K562 (cell line): Measurements from ENCODE around the gene PAEP. TPM values are rescaled to one million over a fixed set of nuclear protein-coding genes. Genes with fewer than 3 reads are reported as not detected.
A peak's percentile ranks its signal among the peaks of the same experiment; 100 is the strongest.

Experiments used
- ATAC-seq: fragments of 200-7000 bp; cut with Tn5 transposase; 3 replicates; pipeline ENCODE4 v1.9.1; 2020; ENCODE audit warnings: moderate library complexity
- BruUV-seq: library from RNA; stranded (reverse); fragments of 400-500 nt; replicated peaks from 2 replicates; lab custom pipeline; 2021; lab: Mats Ljungman, UMichigan
- CTCF ChIA-PET: fragments of 300-600 bp; formaldehyde crosslinking; extraction: SDS; loops from one replicate; lab custom pipeline; 2021; ENCODE audit warnings: low intra/inter-chr PET ratio; lab: Yijun Ruan, JAX
- POLR2A ChIA-PET: fragments of 300-600, 350-650 bp; sonication (Branson Sonifier 250); formaldehyde crosslinking; extraction: SDS; loops from one replicate; lab custom pipeline; 2021; ENCODE audit warnings: antibody characterized with exemption, inconsistent platforms; lab: Yijun Ruan, JAX
- DNase-seq, 4 experiments: peaks; one replicate each; pipeline versions ENCODE4 v3.0.0 to v3.0.0-alpha.2; 2011 to 2018; ENCODE audit warnings: low spot score in 3 of 4, mixed read lengths in 3 of 4; ENCODE audit errors: extremely low read depth in 1 of 4
- FAIRE-seq: peaks from 2 replicates; lab custom pipeline; 2011; peaks lifted over from hg19 to GRCh38; lab: Jason Lieb, UNC
- H2AFZ ChIP-seq: 2 replicates; pipeline ENCODE4 v1.6.0; 2011; ENCODE audit warnings: low read depth, low read length, control low read depth, inconsistent platforms
- H3K27ac ChIP-seq: fragments of 200-600 bp; 3 replicates; pipeline ENCODE4 v1.8.0; 2011; ENCODE audit warnings: low read depth, mild to moderate bottlenecking, control low read depth, inconsistent platforms, low read length, moderate library complexity, mixed read lengths; ENCODE audit errors: extremely low read depth
- H3K27me3 ChIP-seq, 2 experiments: fragments of 300-600 bp in 1 of 2; 2 replicates in 1 of 2; 3 replicates in 1 of 2; pipeline versions ENCODE4 v1.6.0 to v1.8.0; 2011; ENCODE audit warnings: inconsistent platforms in 2 of 2, low read length in 2 of 2, mild to moderate bottlenecking in 1 of 2, mixed read lengths in 1 of 2, moderate library complexity in 1 of 2; ENCODE audit not compliant: control insufficient read depth in 2 of 2, insufficient read depth in 2 of 2
- H3K36me3 ChIP-seq: fragments of 300-600 bp; 3 replicates; pipeline ENCODE4 v1.8.0; 2011; ENCODE audit warnings: mild to moderate bottlenecking, low read length, inconsistent platforms; ENCODE audit not compliant: control insufficient read depth, insufficient read depth
- H3K4me1 ChIP-seq, 2 experiments: fragments of 200-600 bp in 1 of 2; replicated peaks in 1 of 2; 2 replicates in 1 of 2; 3 replicates in 1 of 2; pipeline versions ENCODE4 v1.5.1 to v1.8.0; 2011; ENCODE audit warnings: inconsistent platforms in 2 of 2, low read length in 2 of 2, mild to moderate bottlenecking in 1 of 2, mixed read lengths in 1 of 2, moderate library complexity in 1 of 2; ENCODE audit not compliant: control insufficient read depth in 2 of 2, insufficient read depth in 2 of 2
- H3K4me2 ChIP-seq: 2 replicates; pipeline ENCODE4 v1.6.1; 2011; ENCODE audit warnings: low read length, control low read depth, inconsistent platforms, mixed read lengths; ENCODE audit not compliant: insufficient read depth
- H3K4me3 ChIP-seq: fragments of 200-600 bp; sonication (generic), shearing (Covaris generic); 2 replicates; pipeline ENCODE4 v1.5.1; 2016; ENCODE audit warnings: control low read depth, inconsistent platforms
- H3K79me2 ChIP-seq: fragments of 200-600 bp; 3 replicates; pipeline ENCODE4 v1.8.0; 2011; ENCODE audit warnings: low read length, inconsistent platforms; ENCODE audit not compliant: control insufficient read depth, insufficient read depth
- H3K9ac ChIP-seq, 2 experiments: 2 replicates each; pipeline versions ENCODE4 v1.6.0 to v1.6.1; 2011; ENCODE audit warnings: low read depth in 2 of 2, low read length in 2 of 2, control low read depth in 1 of 2, inconsistent platforms in 1 of 2, mild to moderate bottlenecking in 1 of 2, mixed read lengths in 1 of 2; ENCODE audit not compliant: insufficient read depth in 1 of 2
- H3K9me1 ChIP-seq: one replicate; pipeline ENCODE4 v1.6.0; 2011; ENCODE audit warnings: inconsistent platforms, mild to moderate bottlenecking, low read length, moderate library complexity; ENCODE audit not compliant: control insufficient read depth, insufficient read depth
- H3K9me3 ChIP-seq: replicated peaks from 2 replicates; pipeline ENCODE4 v1.5.1; 2011; ENCODE audit warnings: low read depth, low read length, inconsistent platforms; ENCODE audit not compliant: control insufficient read depth, insufficient read depth
- H4K20me1 ChIP-seq: replicated peaks from 2 replicates; pipeline ENCODE4 v1.6.1; 2011; ENCODE audit warnings: low read length, inconsistent platforms, mixed read lengths; ENCODE audit not compliant: control insufficient read depth, insufficient read depth
- CTCF ChIP-seq, 3 experiments: IDR thresholded peaks in 2 of 3; conservative IDR thresholded peaks in 1 of 3; 2 replicates each; pipeline ENCODE4 v1.5.1; 2011 to 2012; ENCODE audit warnings: low read length in 3 of 3, mild to moderate bottlenecking in 3 of 3, control low read depth in 2 of 3, improper control_type of control experiment in 1 of 3, inconsistent platforms in 1 of 3, low read depth in 1 of 3, mixed read lengths in 1 of 3, moderate library complexity in 1 of 3; ENCODE audit not compliant: insufficient read depth in 2 of 3
- JUN ChIP-seq, 2 experiments: sonication (generic) in 1 of 2; formaldehyde crosslinking in 1 of 2; IDR thresholded peaks; 2 replicates each; pipeline versions ENCODE4 v1.6.1 to v1.8.0; 2012 to 2022; ENCODE audit warnings: borderline replicate concordance in 2 of 2, mild to moderate bottlenecking in 2 of 2, improper control_type of control experiment in 1 of 2, low read depth in 1 of 2, low read length in 1 of 2, missing genetic modification reagents in 1 of 2
- RAD21 ChIP-seq, 2 experiments: fragments of 250-450 bp in 1 of 2; fragments of 450-650 bp in 1 of 2; sonication (Bioruptor Pico) in 1 of 2; formaldehyde crosslinking in 1 of 2; IDR thresholded peaks in 1 of 2; conservative IDR thresholded peaks in 1 of 2; 2 replicates each; pipeline versions ENCODE4 v1.4.0 to v1.8.0; 2020 to 2022; ENCODE audit warnings: mild to moderate bottlenecking in 2 of 2, moderate library complexity in 1 of 2
- TFAP4 ChIP-seq: sonication (generic); formaldehyde crosslinking; IDR thresholded peaks from 2 replicates; pipeline ENCODE4 v1.8.0; 2022; ENCODE audit warnings: missing genetic modification reagents, mild to moderate bottlenecking, moderate library complexity, borderline replicate concordance
- THRA ChIP-seq: fragments of 450-650 bp; IDR thresholded peaks from 2 replicates; pipeline ENCODE4 v1.6.1; 2017; ENCODE audit warnings: mild to moderate bottlenecking, moderate library complexity
- ZFP91 ChIP-seq: sonication (generic); formaldehyde crosslinking; IDR thresholded peaks from 2 replicates; pipeline ENCODE4 v1.8.0; 2022; ENCODE audit warnings: mild to moderate bottlenecking, missing genetic modification reagents
- ZNF316 ChIP-seq: fragments of 450-650 bp; IDR thresholded peaks from 2 replicates; pipeline ENCODE4 v1.6.1; 2016
- WGBS: fragments of 100-300 bp; shearing (Covaris generic); methylation state at CpG from one replicate; pipeline ENCODE4 v1.1.6; 2016; ENCODE audit warnings: low coverage, mixed read lengths; ENCODE audit not compliant: insufficient coverage; ENCODE audit errors: missing lambda C conversion rate; 5-methylcytosine and 5-hydroxymethylcytosine counted together
- in situ Hi-C: fragments of 300-500 bp; cut with MboI; formaldehyde crosslinking; loops from 4 replicates; pipeline ENCODE4 v1.15.0; 2018; ENCODE audit warnings: inconsistent platforms, mixed read lengths
- intact Hi-C: fragments of 100-400 bp; cut with micrococcal nuclease; formaldehyde crosslinking; loops from 2 replicates; pipeline ENCODE4 v1.14.2; 2022
- polyA plus RNA-seq, 8 experiments: library from polyadenylated mRNA; depleted of rRNA in 4 of 8; stranded (reverse) in 5 of 8; unstranded in 3 of 8; fragments of >200 nt; fragmentation: Nextera tagmentation in 2 of 8; fragmentation: Illumina TruSeq in 1 of 8; extraction: Ambion mirVana in 2 of 8; extraction: Trizol in 1 of 8; gene quantifications; 2 replicates each; pipeline versions ENCODE4 v1.2.1 to v1.2.3, GENCODE V29; 2011 to 2014; ENCODE audit warnings: inconsistent platforms in 1 of 8, missing spikeins in 1 of 8
- total RNA-seq, 7 experiments: library from RNA; depleted of rRNA in 6 of 7; stranded (reverse); fragments of >200 nt in 6 of 7; fragmentation: Illumina TruSeq in 2 of 7; extraction: Trizol in 2 of 7; gene quantifications; 2 replicates each; pipeline versions ENCODE4 v1.2.1 to v1.2.3, GENCODE V29; 2011 to 2021; ENCODE audit warnings: low replicate concordance in 1 of 7

Gene PAEP
- total and polyA plus RNA-seq, 9 of the 15 experiments (the other 6 are each of a cell fraction or from before 2014, with no cell fraction given) = 0.22 to 4.5 (median 0.58) TPM

- H3K4me1 ChIP-seq = peaks cover 0 to 22% of the 10 kb centered on the region in 2 experiments; a peak in 2 of 5 replicates
- TF ChIP-seq RAD21 (CRISPR knock-in tag; conservative IDR thresholded peaks at IDR 0.05 in 1 of 2, IDR thresholded peaks at IDR 0.05 in 1 of 2) (peak in 1 of 2 experiments; percentile 27; a peak in 2 of 4 replicates), TFAP4 (CRISPR knock-in tag) (0 out of 2 replicates have a peak, but pooled peaks have one; percentile 7), ZNF316 (peak; percentile 9; the same call in 1 of the 2 replicates), THRA (no peak), CTCF (IDR thresholded peaks at IDR 0.05 in 2 of 3, conservative IDR thresholded peaks at IDR 0.05 in 1 of 3; ENCODE audit: insufficient read depth in 2 of 3, low read depth in 1 of 3, low read length in 3 of 3) (peak; percentile 42 to 58 (median 47); a peak in 5 of 6 replicates), ZFP91 (no peak), JUN (IDR thresholded peaks at IDR 0.05; ENCODE audit: borderline replicate concordance, low read depth, low read length) (no peak), JUN (CRISPR knock-in tag; IDR thresholded peaks at IDR 0.05; ENCODE audit: borderline replicate concordance) (no peak)
- TF ChIP-seq, all 486 proteins: peak for 4
- no peaks in the 10 kb centered on the region for H3K9me3 ChIP-seq
- H3K4me3 ChIP-seq = no peak overlapping the region
- H3K9ac ChIP-seq = peak overlapping the region in 1 of 2 experiments; percentile 52; a peak in 1 of 4 replicates
- H3K4me2 ChIP-seq = no peak overlapping the region
- DNase-seq = no peak
- no peaks in the 10 kb centered on the region for H3K79me2 ChIP-seq
- CTCF ChIA-PET = no interaction called here
- in situ Hi-C loops = no loop called here
- ATAC-seq = peak; percentile 77
- peaks cover 14 to 64% of the 10 kb centered on the region in 2 experiments; a peak in 3 of 5 replicates for H3K27me3 ChIP-seq
- FAIRE-seq = no peak
- intact Hi-C loops = no loop called here
- no peak overlapping the region for H3K27ac ChIP-seq
- H4K20me1 ChIP-seq = peaks cover 9% of the 10 kb centered on the region
- no peaks in the 10 kb centered on the region for H3K9me1 ChIP-seq
- H3K36me3 ChIP-seq = no peaks in the 10 kb centered on the region
- POLR2A ChIA-PET = interaction anchor here (0.6 to 1.2 kb wide), 4 partner anchors 9 to 1182 kb away, joined by 3 read pairs; no protein-coding TSS in a partner anchor
- no peak overlapping the region for H2AFZ ChIP-seq
- BruUV-seq = no TSS peak
- WGBS = 4% methylated on average over 31 of the region's 31 CpGs
Measured at GRCh38 chr9:135615666-135616618, 54.4 kb downstream of the PAEP start.
